ENCODE data around the gene ADIPOR1.

DNA sequence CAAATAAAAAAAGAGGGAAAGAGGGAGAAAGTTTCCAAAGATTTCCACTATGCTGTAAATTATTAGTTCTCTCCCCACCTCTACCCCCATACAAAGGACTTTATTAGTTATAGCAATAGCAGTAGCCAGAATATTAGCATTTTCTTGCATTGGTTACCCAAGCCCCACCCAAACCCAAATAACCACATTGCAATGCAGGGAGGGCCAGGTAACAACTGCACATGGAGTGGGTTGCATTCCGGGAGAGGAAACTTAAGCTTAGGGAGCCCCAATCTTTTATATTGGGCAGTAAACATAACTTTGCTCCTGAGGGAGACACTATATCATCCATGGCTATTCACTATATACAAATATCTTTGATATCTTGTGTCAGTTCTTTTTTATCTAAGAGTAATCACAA, 6.0 kb downstream of the ADIPOR1 start:
- TF ChIP-seq, protein P1, sequence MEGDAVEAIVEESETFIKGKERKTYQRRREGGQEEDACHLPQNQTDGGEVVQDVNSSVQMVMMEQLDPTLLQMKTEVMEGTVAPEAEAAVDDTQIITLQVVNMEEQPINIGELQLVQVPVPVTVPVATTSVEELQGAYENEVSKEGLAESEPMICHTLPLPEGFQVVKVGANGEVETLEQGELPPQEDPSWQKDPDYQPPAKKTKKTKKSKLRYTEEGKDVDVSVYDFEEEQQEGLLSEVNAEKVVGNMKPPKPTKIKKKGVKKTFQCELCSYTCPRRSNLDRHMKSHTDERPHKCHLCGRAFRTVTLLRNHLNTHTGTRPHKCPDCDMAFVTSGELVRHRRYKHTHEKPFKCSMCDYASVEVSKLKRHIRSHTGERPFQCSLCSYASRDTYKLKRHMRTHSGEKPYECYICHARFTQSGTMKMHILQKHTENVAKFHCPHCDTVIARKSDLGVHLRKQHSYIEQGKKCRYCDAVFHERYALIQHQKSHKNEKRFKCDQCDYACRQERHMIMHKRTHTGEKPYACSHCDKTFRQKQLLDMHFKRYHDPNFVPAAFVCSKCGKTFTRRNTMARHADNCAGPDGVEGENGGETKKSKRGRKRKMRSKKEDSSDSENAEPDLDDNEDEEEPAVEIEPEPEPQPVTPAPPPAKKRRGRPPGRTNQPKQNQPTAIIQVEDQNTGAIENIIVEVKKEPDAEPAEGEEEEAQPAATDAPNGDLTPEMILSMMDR (conservative IDR thresholded peaks at IDR 0.05; ENCODE audit: low read length): no peak
- TF ChIP-seq EZH2phosphoT487 (IDR thresholded peaks at IDR 0.05; ENCODE audit: borderline replicate concordance, low read depth, low read length): no peak
